K562 (cell line): ENCODE results near the gene UBL7. TPM values are rescaled to one million over a fixed set of nuclear protein-coding genes. Genes with fewer than 3 reads are reported as not detected.

Source experiments
- BMI1 ChIP-seq: fragments of 150-350 bp; IDR thresholded peaks from 2 replicates; pipeline ENCODE4 v1.6.1; 2014; ENCODE audit warnings: low read length
- CBX3 ChIP-seq, 2 experiments: IDR thresholded peaks; 1 replicate in 1 of 2; 2 replicates in 1 of 2; pipeline ENCODE4 v1.6.1; 2012; ENCODE audit warnings: inconsistent platforms in 2 of 2, low read length in 2 of 2, borderline replicate concordance in 1 of 2, control low read depth in 1 of 2
- ETV1 ChIP-seq: fragments of 450-650 bp; conservative IDR thresholded peaks from 2 replicates; pipeline ENCODE4 v1.6.1; 2016; ENCODE audit warnings: missing genetic modification characterization, control low read depth, low read depth, missing compliant biosample characterization
- GABPB2 ChIP-seq: fragments of 250-450 bp; sonication (Bioruptor Pico); conservative IDR thresholded peaks from 2 replicates; pipeline ENCODE4 v1.5.1; 2021; ENCODE audit warnings: mild to moderate bottlenecking
- PHB2 ChIP-seq: fragments of 450-650 bp; IDR thresholded peaks from 2 replicates; pipeline ENCODE4 v1.6.1; 2017; ENCODE audit warnings: low read depth
- PHTF2 ChIP-seq: fragments of 250-450 bp; sonication (Bioruptor Pico); IDR thresholded peaks from 2 replicates; pipeline ENCODE4 v1.5.0; 2021; ENCODE audit warnings: mild to moderate bottlenecking
- RBM34 ChIP-seq: fragments of 200-400 bp; formaldehyde crosslinking; IDR thresholded peaks from 2 replicates; pipeline ENCODE4 v1.6.1; 2018; ENCODE audit warnings: low read length, borderline replicate concordance; ENCODE audit not compliant: insufficient read depth
- YBX1 ChIP-seq: fragments of 450-650 bp; IDR thresholded peaks from 2 replicates; pipeline ENCODE4 v1.7.1; 2016; ENCODE audit warnings: mild to moderate bottlenecking
- ZBTB11 ChIP-seq, 3 experiments: fragments of 200-800 bp in 1 of 3; fragments of 250-450 bp in 1 of 3; fragments of 450-650 bp in 1 of 3; sonication (Bioruptor Pico) in 1 of 3; sonication (Bioruptor generic) in 1 of 3; formaldehyde crosslinking in 1 of 3; IDR thresholded peaks; 2 replicates each; pipeline versions ENCODE4 v1.6.1 to v1.8.0; 2016 to 2022; ENCODE audit warnings: mild to moderate bottlenecking in 2 of 3, missing genetic modification characterization in 2 of 3, missing compliant biosample characterization in 1 of 3, moderate library complexity in 1 of 3
- ZBTB7A ChIP-seq: IDR thresholded peaks from 2 replicates; pipeline ENCODE4 v1.6.1; 2011; ENCODE audit warnings: low read depth, mild to moderate bottlenecking, low read length, moderate library complexity, borderline replicate concordance; ENCODE audit not compliant: control insufficient read depth
- ZEB2 ChIP-seq: fragments of 450-650 bp; IDR thresholded peaks from 2 replicates; pipeline ENCODE4 v1.6.1; 2016
- ZHX1 ChIP-seq: fragments of 150-350 bp; conservative IDR thresholded peaks from 2 replicates; pipeline ENCODE4 v1.6.1; 2014; ENCODE audit warnings: low read length
- ZNF41 ChIP-seq: fragments of 250-450 bp; sonication (Bioruptor Pico); conservative IDR thresholded peaks from 2 replicates; pipeline ENCODE4 v1.4.0; 2020; ENCODE audit warnings: mild to moderate bottlenecking
- ZNF717 ChIP-seq: fragments of 250-450 bp; sonication (Bioruptor Pico); IDR thresholded peaks from 2 replicates; pipeline ENCODE4 v1.5.0; 2021
- polyA plus RNA-seq, 8 experiments: library from polyadenylated mRNA; depleted of rRNA in 4 of 8; stranded (reverse) in 5 of 8; unstranded in 3 of 8; fragments of >200 nt; fragmentation: Nextera tagmentation in 2 of 8; fragmentation: Illumina TruSeq in 1 of 8; extraction: Ambion mirVana in 2 of 8; extraction: Trizol in 1 of 8; gene quantifications; 2 replicates each; pipeline versions ENCODE4 v1.2.1 to v1.2.3, GENCODE V29; 2011 to 2014; ENCODE audit warnings: inconsistent platforms in 1 of 8, missing spikeins in 1 of 8
- total RNA-seq, 7 experiments: library from RNA; depleted of rRNA in 6 of 7; stranded (reverse); fragments of >200 nt in 6 of 7; fragmentation: Illumina TruSeq in 2 of 7; extraction: Trizol in 2 of 7; gene quantifications; 2 replicates each; pipeline versions ENCODE4 v1.2.1 to v1.2.3, GENCODE V29; 2011 to 2021; ENCODE audit warnings: low replicate concordance in 1 of 7
- TF ChIP-seq, protein P1 (sequence below): IDR thresholded peaks from 2 replicates; pipeline ENCODE4 v1.6.1; 2011; ENCODE audit warnings: borderline replicate concordance, low read depth, mild to moderate bottlenecking, moderate library complexity, low read length; ENCODE audit not compliant: insufficient read depth, poor library complexity, severe bottlenecking
- TF ChIP-seq, protein P2 (sequence below): sonication (generic); formaldehyde crosslinking; IDR thresholded peaks from 2 replicates; pipeline ENCODE4 v1.8.0; 2022; ENCODE audit warnings: mild to moderate bottlenecking, missing genetic modification reagents, borderline replicate concordance

UBL7 gene
- total and polyA plus RNA-seq, 9 of the 15 experiments (the other 6 are each of a cell fraction or from before 2014, with no cell fraction given): 19.2 to 63.4 (median 44.9) TPM

DNA sequence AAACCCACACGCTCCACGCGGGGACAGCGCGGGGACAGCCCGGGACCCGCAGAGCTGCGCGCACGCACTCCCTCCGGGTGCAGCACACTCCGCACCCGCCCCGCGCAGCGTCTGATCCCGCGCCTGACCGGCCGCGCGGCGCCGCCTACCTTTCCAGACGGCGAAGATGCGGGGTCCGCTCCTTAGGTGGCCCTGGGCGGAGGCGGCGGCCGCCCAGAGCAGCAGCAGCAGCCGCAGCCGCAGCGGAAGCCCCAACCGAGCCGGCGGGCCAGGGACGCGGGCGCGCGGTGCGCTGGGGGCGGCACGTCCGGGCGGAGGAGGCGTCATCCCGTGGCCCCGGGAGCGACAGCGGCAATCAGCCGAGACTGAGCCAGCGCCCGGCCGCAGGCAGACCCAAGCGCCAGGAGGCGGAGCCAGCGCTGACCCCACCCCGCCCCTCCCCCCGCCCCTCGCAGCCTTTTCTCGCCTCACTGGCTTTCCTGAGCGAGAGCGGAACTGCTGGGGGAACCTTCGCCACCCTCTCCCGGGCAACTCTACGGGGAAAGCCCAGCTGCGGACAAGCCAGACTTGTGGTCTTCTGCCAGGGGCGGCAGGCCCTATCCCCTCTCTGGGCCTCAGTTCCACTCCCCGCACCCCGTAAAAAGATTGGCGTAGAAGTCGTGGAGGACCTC, 27.2 kb downstream of the UBL7 start, which contains the start of gene SEMA7A (continued):
- TF ChIP-seq, protein P1, sequence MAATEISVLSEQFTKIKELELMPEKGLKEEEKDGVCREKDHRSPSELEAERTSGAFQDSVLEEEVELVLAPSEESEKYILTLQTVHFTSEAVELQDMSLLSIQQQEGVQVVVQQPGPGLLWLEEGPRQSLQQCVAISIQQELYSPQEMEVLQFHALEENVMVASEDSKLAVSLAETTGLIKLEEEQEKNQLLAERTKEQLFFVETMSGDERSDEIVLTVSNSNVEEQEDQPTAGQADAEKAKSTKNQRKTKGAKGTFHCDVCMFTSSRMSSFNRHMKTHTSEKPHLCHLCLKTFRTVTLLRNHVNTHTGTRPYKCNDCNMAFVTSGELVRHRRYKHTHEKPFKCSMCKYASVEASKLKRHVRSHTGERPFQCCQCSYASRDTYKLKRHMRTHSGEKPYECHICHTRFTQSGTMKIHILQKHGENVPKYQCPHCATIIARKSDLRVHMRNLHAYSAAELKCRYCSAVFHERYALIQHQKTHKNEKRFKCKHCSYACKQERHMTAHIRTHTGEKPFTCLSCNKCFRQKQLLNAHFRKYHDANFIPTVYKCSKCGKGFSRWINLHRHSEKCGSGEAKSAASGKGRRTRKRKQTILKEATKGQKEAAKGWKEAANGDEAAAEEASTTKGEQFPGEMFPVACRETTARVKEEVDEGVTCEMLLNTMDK: no peak
- no peak for TF ChIP-seq BMI1
- TF ChIP-seq CBX3 (IDR thresholded peaks at IDR 0.05; ENCODE audit: borderline replicate concordance in 1 of 2, low read length in 2 of 2): no peak
- no peak for TF ChIP-seq ZHX1
- no peak for TF ChIP-seq ZNF717 (CRISPR knock-in tag)
- TF ChIP-seq, protein P2, sequence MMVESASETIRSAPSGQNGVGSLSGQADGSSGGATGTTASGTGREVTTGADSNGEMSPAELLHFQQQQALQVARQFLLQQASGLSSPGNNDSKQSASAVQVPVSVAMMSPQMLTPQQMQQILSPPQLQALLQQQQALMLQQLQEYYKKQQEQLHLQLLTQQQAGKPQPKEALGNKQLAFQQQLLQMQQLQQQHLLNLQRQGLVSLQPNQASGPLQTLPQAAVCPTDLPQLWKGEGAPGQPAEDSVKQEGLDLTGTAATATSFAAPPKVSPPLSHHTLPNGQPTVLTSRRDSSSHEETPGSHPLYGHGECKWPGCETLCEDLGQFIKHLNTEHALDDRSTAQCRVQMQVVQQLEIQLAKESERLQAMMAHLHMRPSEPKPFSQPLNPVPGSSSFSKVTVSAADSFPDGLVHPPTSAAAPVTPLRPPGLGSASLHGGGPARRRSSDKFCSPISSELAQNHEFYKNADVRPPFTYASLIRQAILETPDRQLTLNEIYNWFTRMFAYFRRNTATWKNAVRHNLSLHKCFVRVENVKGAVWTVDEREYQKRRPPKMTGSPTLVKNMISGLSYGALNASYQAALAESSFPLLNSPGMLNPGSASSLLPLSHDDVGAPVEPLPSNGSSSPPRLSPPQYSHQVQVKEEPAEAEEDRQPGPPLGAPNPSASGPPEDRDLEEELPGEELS (CRISPR knock-in tag): no peak
- peak; percentile 72; the same call in 1 of the 2 replicates for TF ChIP-seq ZBTB7A
- TF ChIP-seq PHB2: no peak
- no peak for TF ChIP-seq ZEB2
- TF ChIP-seq ZBTB11 (CRISPR knock-in tag; IDR thresholded peaks at IDR 0.05): peak in 1 of 3 experiments; percentile 77; a peak in 3 of 6 replicates
- TF ChIP-seq ZNF41 (CRISPR knock-in tag): no peak
- TF ChIP-seq GABPB2 (CRISPR knock-in tag): no peak
- TF ChIP-seq RBM34: no peak
- TF ChIP-seq PHTF2 (CRISPR knock-in tag): no peak
- TF ChIP-seq YBX1: no peak
- no peak for TF ChIP-seq ETV1 (tag)
